Adipocyte (in vitro differentiated cells): ENCODE results near the gene PLEKHM3.
"Not testable (repeated sequence)": the region's sequence is repeated elsewhere in the genome, so short reads cannot be mapped to it uniquely, and the experiment has no call there.

Experiments
- DNase-seq: peaks from one replicate; pipeline ENCODE4 v3.0.0-alpha.2; 2015; ENCODE audit warnings: low read depth
- H3K27me3 ChIP-seq: replicated peaks from 2 replicates; pipeline ENCODE4 v1.7.0; 2013; ENCODE audit warnings: mild to moderate bottlenecking, low read length, moderate library complexity; ENCODE audit not compliant: control insufficient read depth, insufficient read depth
- H3K36me3 ChIP-seq: 2 replicates; pipeline ENCODE4 v1.7.0; 2013; ENCODE audit warnings: low read length, mild to moderate bottlenecking, moderate library complexity; ENCODE audit not compliant: control insufficient read depth, insufficient read depth, severe bottlenecking
- H3K4me1 ChIP-seq: 2 replicates; pipeline ENCODE4 v1.7.0; 2013; ENCODE audit warnings: mild to moderate bottlenecking, low read length, moderate library complexity; ENCODE audit not compliant: control insufficient read depth, insufficient read depth
- H3K4me3 ChIP-seq: 2 replicates; pipeline ENCODE4 v1.7.0; 2013; ENCODE audit warnings: mild to moderate bottlenecking, low read length, moderate library complexity
- H3K9ac ChIP-seq: 2 replicates; pipeline ENCODE4 v1.7.0; 2013; ENCODE audit warnings: mild to moderate bottlenecking, low read length, moderate library complexity
- H3K9me3 ChIP-seq: 2 replicates; pipeline ENCODE4 v1.7.0; 2013; ENCODE audit warnings: mild to moderate bottlenecking, low read length, moderate library complexity; ENCODE audit not compliant: control insufficient read depth

The PLEKHM3 gene

DNA sequence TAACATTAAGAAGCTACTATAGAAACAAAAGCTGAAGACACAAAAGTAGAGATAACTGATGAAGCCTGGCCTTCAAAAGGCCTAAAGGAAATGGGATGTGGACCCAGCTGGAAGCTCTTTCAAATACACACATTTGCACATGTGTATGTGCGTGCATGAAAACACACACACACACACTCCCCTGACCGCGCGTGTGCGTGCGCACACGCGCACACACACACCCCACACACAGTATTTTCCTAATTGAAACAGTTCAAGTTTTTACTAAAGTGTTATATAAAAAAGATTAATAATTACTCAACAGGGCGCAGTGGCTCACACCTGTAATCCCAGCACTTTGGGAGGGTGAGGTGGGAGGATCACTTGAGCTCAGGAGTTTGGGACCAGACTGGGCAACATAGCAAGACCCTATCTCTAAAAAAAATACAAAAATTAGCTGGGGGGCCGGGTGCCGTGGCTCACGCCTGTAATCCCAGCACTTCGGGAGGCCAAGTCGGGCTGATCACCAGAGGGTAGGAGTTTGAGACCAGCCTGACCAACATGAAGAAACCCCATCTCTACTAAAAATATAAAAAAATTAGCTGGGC is 111.5 kb downstream of the PLEKHM3 start:
- no peak overlapping the region for H3K4me3 ChIP-seq
- H3K9ac ChIP-seq, result no peak overlapping the region
- no peak for DNase-seq

GRCh38 chr2:207911856-207912255 is 113.5 kb downstream of the PLEKHM3 start:
- no peak for DNase-seq
- peaks cover 4% of the 10 kb centered on the region for H3K36me3 ChIP-seq
- no peaks in the 10 kb centered on the region for H3K4me1 ChIP-seq
- H3K9me3 ChIP-seq, result no peaks in the 10 kb centered on the region
- no peak overlapping the region for H3K4me3 ChIP-seq
- no peaks in the 10 kb centered on the region for H3K27me3 ChIP-seq
- no peak overlapping the region for H3K9ac ChIP-seq

More for the DNA sequence above, 111.5 kb downstream of the PLEKHM3 start:
- Histone ChIP-seq H3K36me3 (peaks cover 8% of the 10 kb centered on the region), H3K9me3 (no peaks in the 10 kb centered on the region), H3K4me1 (no peaks in the 10 kb centered on the region), H3K27me3 (no peaks in the 10 kb centered on the region)

DNA sequence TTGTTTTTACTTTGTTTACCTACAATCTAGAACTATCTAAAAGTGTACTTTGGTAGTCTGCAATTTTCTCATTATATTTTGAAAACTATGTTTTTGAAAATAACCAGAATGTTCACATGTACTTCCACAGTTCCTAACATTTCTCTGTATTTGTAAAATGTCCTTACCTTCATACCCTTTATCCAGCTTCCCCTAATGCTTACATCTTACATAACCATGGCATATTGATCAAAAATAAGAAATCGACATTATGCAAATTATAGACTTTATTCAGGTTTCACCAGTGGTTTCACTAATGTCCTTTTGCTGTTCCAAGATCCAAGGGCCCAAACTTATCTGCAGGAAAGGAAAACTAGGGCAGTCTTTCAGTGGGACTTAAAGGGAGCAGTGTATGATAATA is 114.1 kb downstream of the PLEKHM3 start:
- Histone ChIP-seq H3K4me1 (no peaks in the 10 kb centered on the region), H3K9me3 (no peaks in the 10 kb centered on the region), H3K27me3 (no peaks in the 10 kb centered on the region), H3K9ac (no peak overlapping the region), H3K4me3 (no peak overlapping the region), H3K36me3 (peaks cover 4% of the 10 kb centered on the region)
- DNase-seq, result no peak

- not testable (repeated sequence) for H3K9me3 ChIP-seq, H3K4me1 ChIP-seq, DNase-seq, H3K36me3 ChIP-seq, H3K4me3 ChIP-seq, H3K27me3 ChIP-seq, H3K9ac ChIP-seq
Observed at GRCh38 chr2:207906495-207906894, 118.8 kb downstream of the PLEKHM3 start.

- H3K9me3 ChIP-seq, result no peaks in the 10 kb centered on the region
- no peak for DNase-seq
- peaks cover 1% of the 10 kb centered on the region for H3K36me3 ChIP-seq
- no peaks in the 10 kb centered on the region for H3K27me3 ChIP-seq
- H3K4me1 ChIP-seq, result no peaks in the 10 kb centered on the region
- no peak overlapping the region for H3K4me3 ChIP-seq
- no peak overlapping the region for H3K9ac ChIP-seq
Observed at GRCh38 chr2:207905546-207905945, 119.8 kb downstream of the PLEKHM3 start.

DNA sequence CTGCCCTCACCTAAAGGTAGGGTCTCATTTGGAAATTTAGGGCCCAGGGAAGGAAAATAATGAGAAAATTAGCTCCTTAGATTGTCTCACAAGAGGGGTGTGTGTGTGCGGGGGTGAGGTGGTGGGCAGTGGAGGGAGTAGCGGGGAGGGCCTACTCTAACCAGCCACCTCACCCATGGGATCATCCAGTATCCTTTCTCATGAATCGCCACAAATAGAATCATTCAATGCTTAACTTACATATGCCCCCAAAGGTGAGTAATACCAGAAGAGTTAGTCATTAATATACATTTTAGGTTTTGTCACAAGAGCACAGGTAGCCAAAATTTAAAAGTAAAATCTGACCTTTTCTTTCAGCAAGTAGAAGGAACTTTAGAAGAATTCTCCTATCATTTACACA is 122.1 kb downstream of the PLEKHM3 start:
- Histone ChIP-seq H3K4me3 (no peak overlapping the region), H3K27me3 (no peaks in the 10 kb centered on the region), H3K9me3 (no peaks in the 10 kb centered on the region), H3K9ac (no peak overlapping the region), H3K36me3 (peaks cover 14% of the 10 kb centered on the region), H3K4me1 (no peaks in the 10 kb centered on the region)
- no peak for DNase-seq

- Histone ChIP-seq H3K9ac (no peak overlapping the region), H3K4me1 (no peaks in the 10 kb centered on the region), H3K36me3 (peaks cover 14% of the 10 kb centered on the region), H3K4me3 (no peak overlapping the region), H3K27me3 (no peaks in the 10 kb centered on the region), H3K9me3 (no peaks in the 10 kb centered on the region)
- no peak for DNase-seq
Observed at GRCh38 chr2:207902821-207903220, 122.5 kb downstream of the PLEKHM3 start.

DNA sequence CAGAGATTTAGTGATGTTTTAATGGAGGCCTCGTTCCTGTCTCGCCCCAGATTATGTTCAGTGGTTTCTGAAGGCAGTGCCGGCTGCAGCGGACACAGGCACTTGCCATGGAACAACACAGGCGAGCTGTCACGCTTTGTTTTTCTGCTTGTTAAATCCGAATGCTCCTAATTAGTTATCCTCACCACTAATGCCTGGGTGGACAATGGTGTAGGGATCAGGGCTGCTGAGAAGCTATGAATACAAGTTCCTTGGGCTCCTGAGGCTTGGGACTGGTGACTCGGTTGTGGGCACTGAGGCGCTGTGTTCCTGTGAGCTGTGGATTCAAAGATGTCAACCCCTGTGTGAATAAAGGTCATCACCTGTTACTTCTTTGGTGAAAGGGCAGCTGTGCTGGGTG is 123.5 kb downstream of the PLEKHM3 start:
- H3K36me3 ChIP-seq, result peaks cover 14% of the 10 kb centered on the region
- no peak overlapping the region for H3K9ac ChIP-seq
- DNase-seq, result no peak
- no peaks in the 10 kb centered on the region for H3K9me3 ChIP-seq
- no peaks in the 10 kb centered on the region for H3K4me1 ChIP-seq
- H3K27me3 ChIP-seq, result no peaks in the 10 kb centered on the region
- no peak overlapping the region for H3K4me3 ChIP-seq

GRCh38 chr2:207901401-207901800 is 123.9 kb downstream of the PLEKHM3 start:
- H3K36me3 ChIP-seq, result peaks cover 14% of the 10 kb centered on the region
- DNase-seq, result no peak
- no peaks in the 10 kb centered on the region for H3K4me1 ChIP-seq
- H3K9me3 ChIP-seq, result no peaks in the 10 kb centered on the region
- H3K27me3 ChIP-seq, result no peaks in the 10 kb centered on the region
- H3K4me3 ChIP-seq, result no peak overlapping the region
- H3K9ac ChIP-seq, result no peak overlapping the region

- no peak for DNase-seq
- Histone ChIP-seq H3K9me3 (no peaks in the 10 kb centered on the region), H3K36me3 (peaks cover 14% of the 10 kb centered on the region), H3K4me3 (no peak overlapping the region), H3K27me3 (no peaks in the 10 kb centered on the region), H3K9ac (no peak overlapping the region), H3K4me1 (peaks cover under 1% of the 10 kb centered on the region)
Observed at GRCh38 chr2:207898354-207898695, 127.0 kb downstream of the PLEKHM3 start.

GRCh38 chr2:207897541-207898353 is 127.6 kb downstream of the PLEKHM3 start:
- Histone ChIP-seq H3K9me3 (no peaks in the 10 kb centered on the region), H3K9ac (no peak overlapping the region), H3K36me3 (peaks cover 14% of the 10 kb centered on the region), H3K4me1 (peaks cover 6% of the 10 kb centered on the region), H3K27me3 (no peaks in the 10 kb centered on the region), H3K4me3 (no peak overlapping the region)
- no peak for DNase-seq
